GM12891 (cell line): ENCODE measurements around the gene UQCR10.

Experiments used
- DNase-seq: peaks from one replicate; pipeline ENCODE4 v3.0.0; 2011; ENCODE audit warnings: low spot score; ENCODE audit not compliant: insufficient read length
- FAIRE-seq: peaks from 2 replicates; lab custom pipeline; 2011; peaks lifted over from hg19 to GRCh38; lab: Jason Lieb, UNC
- PAX5 ChIP-seq: IDR thresholded peaks from 2 replicates; pipeline ENCODE4 v1.6.1; 2011; ENCODE audit warnings: low read length, moderate library complexity, mild to moderate bottlenecking; ENCODE audit not compliant: insufficient read depth, severe bottlenecking
- POLR2A ChIP-seq: IDR thresholded peaks from 2 replicates; pipeline ENCODE4 v1.6.1; 2011; ENCODE audit warnings: low read depth, low read length, control low read depth
- POLR2AphosphoS5 ChIP-seq: IDR thresholded peaks from 2 replicates; pipeline ENCODE4 v1.6.1; 2011; ENCODE audit warnings: low read depth, low read length, control low read depth
- POU2F2 ChIP-seq: IDR thresholded peaks from 2 replicates; pipeline ENCODE4 v1.6.1; 2011; ENCODE audit warnings: low read depth, mild to moderate bottlenecking, control low read depth, low read length, moderate library complexity
- SPI1 ChIP-seq: IDR thresholded peaks from 2 replicates; pipeline ENCODE4 v1.6.1; 2011; ENCODE audit warnings: low read depth, low read length, control low read depth
- TAF1 ChIP-seq: IDR thresholded peaks from 2 replicates; pipeline ENCODE4 v1.6.1; 2011; ENCODE audit warnings: low read depth, low read length, control low read depth

Gene UQCR10

GRCh38 chr22:29816980-29817379 is 49.8 kb downstream of the UQCR10 start:
- DNase-seq: no peak
- TF ChIP-seq PAX5 (no peak), POLR2AphosphoS5 (0 out of 2 replicates have a peak, but pooled peaks have one; percentile 6)
- no peak for FAIRE-seq

- FAIRE-seq: no peak
- TF ChIP-seq POLR2AphosphoS5: no peak
- no peak for TF ChIP-seq SPI1
- no peak for TF ChIP-seq POLR2A
- no peak for TF ChIP-seq PAX5
- no peak for TF ChIP-seq TAF1
- no peak for TF ChIP-seq POU2F2
- DNase-seq: no peak
These were observed 50.6 kb downstream of the UQCR10 start for GRCh38 chr22:29817724-29818123.

GRCh38 chr22:29819501-29819900 is 52.3 kb downstream of the UQCR10 start:
- TF ChIP-seq POU2F2: no peak
- no peak for TF ChIP-seq POLR2AphosphoS5
- TF ChIP-seq POLR2A: no peak
- no peak for TF ChIP-seq SPI1
- no peak for TF ChIP-seq TAF1
- TF ChIP-seq PAX5: no peak
- FAIRE-seq (no peak), DNase-seq (no peak)
